Fibroblast of lung (primary cell): Measurements from ENCODE around the gene HMG20A. TPM values are rescaled to one million over a fixed set of nuclear protein-coding genes. Genes with fewer than 3 reads are reported as not detected.

Experiments
- DNase-seq, 2 donors: peaks; one replicate each; pipeline versions ENCODE4 v3.0.0 to v3.0.0-alpha.2; 2010; ENCODE audit warnings: low read depth in 2 of 2
- H2AFZ ChIP-seq: 2 replicates; pipeline ENCODE4 v1.5.1; 2012; ENCODE audit warnings: low read length, control low read depth, inconsistent platforms
- H3K27ac ChIP-seq: 2 replicates; pipeline ENCODE4 v1.5.1; 2011; ENCODE audit warnings: low read length, control low read depth; ENCODE audit not compliant: insufficient read depth
- H3K27me3 ChIP-seq: 2 replicates; pipeline ENCODE4 v1.5.1; 2011; ENCODE audit warnings: mild to moderate bottlenecking, low read length; ENCODE audit not compliant: control insufficient read depth, insufficient read depth
- H3K36me3 ChIP-seq: 2 replicates; pipeline ENCODE4 v1.5.1; 2011; ENCODE audit warnings: low read length; ENCODE audit not compliant: control insufficient read depth, insufficient read depth
- H3K4me1 ChIP-seq: 2 replicates; pipeline ENCODE4 v1.5.1; 2011; ENCODE audit warnings: low read length; ENCODE audit not compliant: control insufficient read depth, insufficient read depth; ENCODE audit errors: extremely low read depth
- H3K4me2 ChIP-seq: 2 replicates; pipeline ENCODE4 v1.5.1; 2011; ENCODE audit warnings: low read length, control low read depth; ENCODE audit not compliant: insufficient read depth; ENCODE audit errors: extremely low read depth
- H3K4me3 ChIP-seq, 4 experiments: fragments of 200-600 bp in 1 of 4; sonication (generic) in 1 of 4; replicated peaks in 1 of 4; 2 replicates each; pipeline ENCODE4 v1.5.1; 2011 to 2016; ENCODE audit warnings: low read length in 4 of 4, low read depth in 3 of 4, mild to moderate bottlenecking in 3 of 4, control low read depth in 2 of 4, inconsistent platforms in 1 of 4, mixed read lengths in 1 of 4; ENCODE audit not compliant: insufficient read depth in 1 of 4; ENCODE audit errors: control extremely low read depth in 1 of 4
- H3K79me2 ChIP-seq: 2 replicates; pipeline ENCODE4 v1.5.1; 2012; ENCODE audit warnings: mild to moderate bottlenecking, low read length, inconsistent platforms; ENCODE audit not compliant: control insufficient read depth, insufficient read depth
- H3K9ac ChIP-seq: 2 replicates; pipeline ENCODE4 v1.5.1; 2011; ENCODE audit warnings: mild to moderate bottlenecking, low read length, control low read depth; ENCODE audit not compliant: insufficient read depth
- H3K9me3 ChIP-seq: 2 replicates; pipeline ENCODE4 v1.5.1; 2012; ENCODE audit warnings: low read depth, low read length; ENCODE audit not compliant: control insufficient read depth, insufficient read depth
- H4K20me1 ChIP-seq: 2 replicates; pipeline ENCODE4 v1.5.1; 2011; ENCODE audit warnings: low read length; ENCODE audit not compliant: control insufficient read depth, insufficient read depth; ENCODE audit errors: extremely low read depth
- EZH2 ChIP-seq: IDR thresholded peaks from 2 replicates; pipeline ENCODE4 v1.5.1; 2012; ENCODE audit warnings: low read length, control low read depth, mild to moderate bottlenecking; ENCODE audit errors: missing control alignments
- polyA plus RNA-seq, 2 donors: library from polyadenylated mRNA; depleted of rRNA in 1 of 2; stranded (reverse) in 1 of 2; unstranded in 1 of 2; fragments of >200 nt; gene quantifications; 2 replicates each; pipeline ENCODE4 v1.2.1, GENCODE V29; 2011 to 2012; ENCODE audit warnings: missing spikeins in 1 of 2
- total RNA-seq: library from RNA; depleted of rRNA; stranded (reverse); fragments of >200 nt; gene quantifications from 2 replicates; pipeline ENCODE4 v1.2.1, GENCODE V29; 2014
- TF ChIP-seq, protein P1 (sequence below), 2 donors: IDR thresholded peaks in 1 of 2; conservative IDR thresholded peaks in 1 of 2; 1 replicate in 1 of 2; 2 replicates in 1 of 2; pipeline ENCODE4 v1.5.1; 2011 to 2012; ENCODE audit warnings: low read length in 2 of 2, control low read depth in 1 of 2, inconsistent platforms in 1 of 2, low read depth in 1 of 2, mild to moderate bottlenecking in 1 of 2

Gene HMG20A
- total and polyA plus RNA-seq, 2 donors (not counting 1 experiment from before 2014, with no cell fraction given): 26.3 to 38.0 TPM

DNA sequence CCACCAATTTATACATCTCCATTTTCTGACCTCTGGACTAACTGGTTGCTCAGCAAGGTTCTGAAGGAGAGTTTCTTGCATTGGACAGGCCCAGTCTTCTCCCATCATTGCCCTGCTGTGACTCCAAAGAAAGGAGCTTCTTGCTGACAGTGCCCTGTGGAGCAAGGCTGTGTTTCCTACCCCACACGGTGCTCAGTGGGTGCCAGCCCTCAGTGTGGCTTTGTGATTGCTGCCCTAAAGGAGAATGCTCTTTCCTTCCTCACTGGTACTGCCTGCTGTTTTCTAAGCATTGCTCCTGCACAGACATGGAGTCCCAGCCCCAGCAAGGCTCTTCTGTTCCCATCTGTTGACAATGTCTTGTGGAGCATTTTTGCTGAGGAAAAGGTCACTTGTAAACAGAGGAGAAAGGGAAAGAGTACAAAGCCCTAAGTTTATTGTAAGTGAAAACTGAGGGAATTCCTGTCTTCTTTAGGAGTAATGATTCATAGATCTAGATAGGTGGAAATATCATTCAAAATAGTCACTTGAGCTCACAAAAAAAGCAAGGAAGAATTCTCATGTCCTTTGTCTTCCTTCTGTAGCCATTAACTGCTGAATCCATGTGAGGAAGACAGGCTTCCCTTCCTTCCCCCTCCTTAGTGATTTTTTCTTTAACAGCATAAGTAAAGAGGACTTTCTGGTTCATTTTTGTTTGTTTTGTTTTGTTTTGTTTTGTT is 62.9 kb downstream of the HMG20A start:
- DNase-seq: no peak
- Histone ChIP-seq H3K9ac (no peak overlapping the region), H3K27ac (no peak overlapping the region), H3K4me1 (peaks cover 24% of the 10 kb centered on the region), H3K36me3 (no peaks in the 10 kb centered on the region), H3K4me3 (no peak overlapping the region), H3K9me3 (no peaks in the 10 kb centered on the region), H3K27me3 (no peaks in the 10 kb centered on the region), H3K4me2 (no peak overlapping the region), H3K79me2 (no peaks in the 10 kb centered on the region), H2AFZ (no peak overlapping the region), H4K20me1 (no peaks in the 10 kb centered on the region)
- no peak for TF ChIP-seq EZH2
- TF ChIP-seq, protein P1, sequence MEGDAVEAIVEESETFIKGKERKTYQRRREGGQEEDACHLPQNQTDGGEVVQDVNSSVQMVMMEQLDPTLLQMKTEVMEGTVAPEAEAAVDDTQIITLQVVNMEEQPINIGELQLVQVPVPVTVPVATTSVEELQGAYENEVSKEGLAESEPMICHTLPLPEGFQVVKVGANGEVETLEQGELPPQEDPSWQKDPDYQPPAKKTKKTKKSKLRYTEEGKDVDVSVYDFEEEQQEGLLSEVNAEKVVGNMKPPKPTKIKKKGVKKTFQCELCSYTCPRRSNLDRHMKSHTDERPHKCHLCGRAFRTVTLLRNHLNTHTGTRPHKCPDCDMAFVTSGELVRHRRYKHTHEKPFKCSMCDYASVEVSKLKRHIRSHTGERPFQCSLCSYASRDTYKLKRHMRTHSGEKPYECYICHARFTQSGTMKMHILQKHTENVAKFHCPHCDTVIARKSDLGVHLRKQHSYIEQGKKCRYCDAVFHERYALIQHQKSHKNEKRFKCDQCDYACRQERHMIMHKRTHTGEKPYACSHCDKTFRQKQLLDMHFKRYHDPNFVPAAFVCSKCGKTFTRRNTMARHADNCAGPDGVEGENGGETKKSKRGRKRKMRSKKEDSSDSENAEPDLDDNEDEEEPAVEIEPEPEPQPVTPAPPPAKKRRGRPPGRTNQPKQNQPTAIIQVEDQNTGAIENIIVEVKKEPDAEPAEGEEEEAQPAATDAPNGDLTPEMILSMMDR (conservative IDR thresholded peaks at IDR 0.05 in 1 of 2, IDR thresholded peaks at IDR 0.05 in 1 of 2; ENCODE audit: low read depth in 1 of 2, low read length in 2 of 2): no peak

DNA sequence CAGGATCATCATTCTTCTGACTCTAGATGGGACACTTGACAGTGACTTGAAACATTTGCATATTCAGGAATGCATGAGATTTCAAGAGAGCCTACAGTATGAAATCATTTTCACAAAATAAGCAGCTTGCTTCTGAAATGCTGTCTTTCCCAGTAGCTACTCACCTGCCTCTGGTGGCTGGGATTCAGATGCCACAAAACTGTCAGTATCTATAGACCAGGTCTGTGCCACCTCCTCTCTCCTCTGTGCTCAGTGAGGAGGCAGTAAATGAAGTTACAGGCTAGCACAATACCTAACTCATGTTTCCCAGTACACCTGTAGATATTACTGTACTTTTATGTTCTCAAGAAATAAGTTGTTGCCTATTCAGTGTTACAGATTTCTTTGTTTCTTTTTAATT is 64.3 kb downstream of the HMG20A start:
- no peaks in the 10 kb centered on the region for H3K79me2 ChIP-seq
- no peak overlapping the region for H3K27ac ChIP-seq
- H4K20me1 ChIP-seq: no peaks in the 10 kb centered on the region
- H3K27me3 ChIP-seq: no peaks in the 10 kb centered on the region
- H3K36me3 ChIP-seq: no peaks in the 10 kb centered on the region
- no peak overlapping the region for H3K9ac ChIP-seq
- peaks cover 24% of the 10 kb centered on the region for H3K4me1 ChIP-seq
- H3K4me3 ChIP-seq: no peak overlapping the region
- H3K9me3 ChIP-seq: no peaks in the 10 kb centered on the region
- no peak overlapping the region for H3K4me2 ChIP-seq
- no peak for TF ChIP-seq EZH2
- TF ChIP-seq, protein P1 (conservative IDR thresholded peaks at IDR 0.05 in 1 of 2, IDR thresholded peaks at IDR 0.05 in 1 of 2; ENCODE audit: low read depth in 1 of 2, low read length in 2 of 2): no peak
- no peak overlapping the region for H2AFZ ChIP-seq
- no peak for DNase-seq

DNA sequence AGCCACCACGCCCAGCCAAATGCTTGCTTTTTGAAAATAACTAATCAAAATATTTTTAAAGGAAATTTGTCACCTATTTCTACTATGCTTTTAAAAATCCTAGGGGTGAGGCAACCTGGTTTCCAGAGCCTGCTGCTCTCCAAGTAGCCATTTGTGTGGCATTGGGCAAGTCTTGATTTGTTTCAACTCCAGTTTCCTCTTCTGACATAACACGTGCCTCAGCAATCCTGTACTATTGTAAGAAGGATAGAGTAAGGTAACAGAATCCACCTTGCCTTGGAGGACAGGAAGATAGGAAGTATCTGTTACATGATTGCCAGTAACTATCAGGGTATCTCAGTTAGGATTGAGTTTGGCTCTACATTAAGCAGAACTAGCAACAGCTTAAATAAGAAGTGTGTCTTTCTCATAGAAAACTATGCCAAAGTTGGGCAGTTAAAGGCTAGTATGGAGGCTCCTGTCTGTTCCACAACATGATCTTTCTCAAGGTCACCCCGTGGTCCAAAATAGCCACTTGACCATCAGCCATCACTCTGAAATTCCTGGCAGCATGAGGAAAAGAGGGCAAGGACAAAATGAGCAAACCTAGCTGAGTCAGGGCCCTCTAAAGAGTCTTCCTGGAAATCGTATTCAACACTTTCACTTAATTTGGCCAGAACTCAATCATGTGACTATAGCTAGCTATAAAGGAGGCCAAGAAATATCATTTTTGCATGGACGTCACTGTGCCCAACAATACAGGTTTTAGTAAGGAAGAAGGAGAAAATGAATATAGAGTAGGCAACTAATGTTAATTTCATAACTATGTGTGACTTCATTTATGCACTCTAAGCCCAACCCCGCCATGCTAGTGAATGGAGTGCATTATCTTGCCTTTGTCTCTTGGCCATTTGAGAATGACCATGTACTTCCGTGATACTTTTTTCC is 66.1 kb downstream of the HMG20A start:
- no peaks in the 10 kb centered on the region for H3K27me3 ChIP-seq
- peak in 1 of 2 donors; percentile 60 for DNase-seq

More for the DNA sequence above, 66.1 kb downstream of the HMG20A start:
- H3K79me2 ChIP-seq: no peaks in the 10 kb centered on the region
- H2AFZ ChIP-seq: no peak overlapping the region
- H3K27ac ChIP-seq: no peak overlapping the region
- no peaks in the 10 kb centered on the region for H3K36me3 ChIP-seq
- TF ChIP-seq, protein P1 (conservative IDR thresholded peaks at IDR 0.05 in 1 of 2, IDR thresholded peaks at IDR 0.05 in 1 of 2; ENCODE audit: low read depth in 1 of 2, low read length in 2 of 2): no peak
- TF ChIP-seq EZH2: no peak
- H3K4me1 ChIP-seq: peaks cover 22% of the 10 kb centered on the region
- H3K4me3 ChIP-seq: no peak overlapping the region
- H3K9ac ChIP-seq: no peak overlapping the region
- no peaks in the 10 kb centered on the region for H4K20me1 ChIP-seq
- H3K9me3 ChIP-seq: no peaks in the 10 kb centered on the region
- H3K4me2 ChIP-seq: no peak overlapping the region
